Measurements from ENCODE around the gene DTNBP1. TPM values are rescaled to one million over a fixed set of nuclear protein-coding genes. Genes with fewer than 3 reads are reported as not detected.

DTNBP1 gene
- total and polyA plus RNA-seq, 2 of the 13 experiments (the other 11 are each of a cell fraction or from before 2014, with no cell fraction given) = 6.6 to 19.1 TPM

GRCh38 chr6:15504581-15505350 is 158.1 kb downstream of the DTNBP1 start (continued):
- TF ChIP-seq CTCF (CRISPR knock-in tag; IDR thresholded peaks at IDR 0.05) (peak; percentile 60), SAP130 (CRISPR knock-in tag; IDR thresholded peaks at IDR 0.05; ENCODE audit: low read depth) (peak; percentile 75), ZFP1 (CRISPR knock-in tag; IDR thresholded peaks at IDR 0.05) (0 out of 2 replicates have a peak, but pooled peaks have one; percentile 65), HNRNPL (IDR thresholded peaks at IDR 0.05; ENCODE audit: low read depth, low read length) (peak; percentile 44; the same call in 1 of the 2 replicates), ZBTB7B (CRISPR knock-in tag; IDR thresholded peaks at IDR 0.05) (peak; percentile 79), ZNF614 (CRISPR knock-in tag; IDR thresholded peaks at IDR 0.05; ENCODE audit: borderline replicate concordance) (peak; percentile 70; the same call in 1 of the 2 replicates), IRF2 (CRISPR knock-in tag; IDR thresholded peaks at IDR 0.05) (peak; percentile 63; the same call in 1 of the 2 replicates), ZNF788 (CRISPR knock-in tag; IDR thresholded peaks at IDR 0.05; ENCODE audit: borderline replicate concordance) (peak; percentile 45; the same call in 1 of the 2 replicates), ZBED4 (CRISPR knock-in tag; IDR thresholded peaks at IDR 0.05; ENCODE audit: borderline replicate concordance) (no peak), ATF2 (CRISPR knock-in tag; IDR thresholded peaks at IDR 0.05) (peak; percentile 62; the same call in 1 of the 2 replicates), ZNF280D (CRISPR knock-in tag; IDR thresholded peaks at IDR 0.05) (no peak), ZNF414 (CRISPR knock-in tag; IDR thresholded peaks at IDR 0.05) (no peak; the same call in 1 of the 2 replicates), NFIC (IDR thresholded peaks at IDR 0.05; ENCODE audit: low read length) (0 out of 2 replicates have a peak, but pooled peaks have one; percentile 53), PHF21A (CRISPR knock-in tag; IDR thresholded peaks at IDR 0.05) (peak; percentile 89), NRL (CRISPR knock-in tag; IDR thresholded peaks at IDR 0.05; ENCODE audit: borderline replicate concordance) (no peak), ZNF230 (CRISPR knock-in tag; IDR thresholded peaks at IDR 0.05) (peak; percentile 72; the same call in 1 of the 2 replicates)
- TF ChIP-seq, protein P1, sequence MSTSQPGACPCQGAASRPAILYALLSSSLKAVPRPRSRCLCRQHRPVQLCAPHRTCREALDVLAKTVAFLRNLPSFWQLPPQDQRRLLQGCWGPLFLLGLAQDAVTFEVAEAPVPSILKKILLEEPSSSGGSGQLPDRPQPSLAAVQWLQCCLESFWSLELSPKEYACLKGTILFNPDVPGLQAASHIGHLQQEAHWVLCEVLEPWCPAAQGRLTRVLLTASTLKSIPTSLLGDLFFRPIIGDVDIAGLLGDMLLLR (CRISPR knock-in tag; IDR thresholded peaks at IDR 0.05) = no peak

Data from HepG2 (cell line).